Measurements from ENCODE around the gene MS4A13.

MS4A13 gene

DNA sequence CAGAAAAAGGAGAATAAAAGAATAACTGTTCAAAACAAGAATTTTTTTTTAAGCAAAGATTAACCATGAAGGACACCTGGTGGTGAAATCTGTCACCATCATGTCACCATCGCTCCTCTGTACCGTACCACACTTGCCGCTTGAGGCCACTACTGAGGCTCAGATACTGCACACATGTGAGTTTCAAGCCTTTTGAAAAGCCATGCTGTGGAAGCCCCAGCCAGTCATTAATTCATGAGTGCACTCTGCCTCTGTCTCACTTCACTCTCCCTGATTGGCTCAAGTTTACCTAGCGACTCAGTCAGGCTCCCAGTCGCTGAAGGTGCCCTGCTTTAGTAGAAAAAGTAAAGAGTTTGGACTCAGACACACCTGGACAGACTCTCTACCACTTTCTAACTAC lies 29.2 kb upstream of the MS4A13 start:
- no peaks in the 10 kb centered on the region for H3K36me3 ChIP-seq
- DNase-seq = peak; percentile 16
- no peaks in the 10 kb centered on the region for H3K9me3 ChIP-seq (ENCODE audit: severe bottlenecking)
- peaks cover 2% of the 10 kb centered on the region for H3K27me3 ChIP-seq (ENCODE audit: insufficient read depth, low read depth, severe bottlenecking)
- TF ChIP-seq, protein P1, sequence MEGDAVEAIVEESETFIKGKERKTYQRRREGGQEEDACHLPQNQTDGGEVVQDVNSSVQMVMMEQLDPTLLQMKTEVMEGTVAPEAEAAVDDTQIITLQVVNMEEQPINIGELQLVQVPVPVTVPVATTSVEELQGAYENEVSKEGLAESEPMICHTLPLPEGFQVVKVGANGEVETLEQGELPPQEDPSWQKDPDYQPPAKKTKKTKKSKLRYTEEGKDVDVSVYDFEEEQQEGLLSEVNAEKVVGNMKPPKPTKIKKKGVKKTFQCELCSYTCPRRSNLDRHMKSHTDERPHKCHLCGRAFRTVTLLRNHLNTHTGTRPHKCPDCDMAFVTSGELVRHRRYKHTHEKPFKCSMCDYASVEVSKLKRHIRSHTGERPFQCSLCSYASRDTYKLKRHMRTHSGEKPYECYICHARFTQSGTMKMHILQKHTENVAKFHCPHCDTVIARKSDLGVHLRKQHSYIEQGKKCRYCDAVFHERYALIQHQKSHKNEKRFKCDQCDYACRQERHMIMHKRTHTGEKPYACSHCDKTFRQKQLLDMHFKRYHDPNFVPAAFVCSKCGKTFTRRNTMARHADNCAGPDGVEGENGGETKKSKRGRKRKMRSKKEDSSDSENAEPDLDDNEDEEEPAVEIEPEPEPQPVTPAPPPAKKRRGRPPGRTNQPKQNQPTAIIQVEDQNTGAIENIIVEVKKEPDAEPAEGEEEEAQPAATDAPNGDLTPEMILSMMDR (IDR thresholded peaks at IDR 0.05; ENCODE audit: low read depth, low read length) = 0 out of 2 replicates have a peak, but pooled peaks have one; percentile 26
- no peak overlapping the region for H3K27ac ChIP-seq
- H3K4me3 ChIP-seq (ENCODE audit: low read depth, low read length) = no peak overlapping the region

DNA sequence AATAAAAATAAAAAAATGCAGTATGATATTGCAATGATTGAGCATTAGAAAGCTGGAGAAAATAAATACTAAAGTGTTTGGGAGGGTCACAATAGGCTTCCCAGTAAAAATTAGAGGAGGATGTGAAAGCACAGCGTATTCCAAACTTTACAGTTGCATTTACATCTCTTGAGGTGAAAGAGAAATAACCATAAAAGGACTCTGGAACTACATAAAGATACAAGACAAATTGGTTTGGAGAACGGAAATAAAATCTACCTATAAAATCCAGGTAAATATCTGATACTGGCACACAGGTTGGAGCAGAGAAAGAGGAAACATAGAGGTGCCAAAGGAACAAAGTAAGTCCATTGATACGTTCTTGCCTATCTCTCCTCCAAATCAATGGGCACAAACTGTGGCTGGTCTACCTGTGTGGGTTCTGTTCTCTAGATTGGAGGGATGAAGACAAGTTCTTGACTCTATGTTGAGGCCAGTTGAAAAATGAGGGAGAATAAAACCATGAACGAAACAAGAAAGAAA lies 22.6 kb upstream of the MS4A13 start, which contains the start of gene MS4A12:
Gene MS4A12 (plus strand): TSS at position 291 of the 522 bp plus-strand sequence. CDS start 4,541 bp downstream, outside the sequence.
- no peaks in the 10 kb centered on the region for H3K36me3 ChIP-seq
- no peaks in the 10 kb centered on the region for H3K9me3 ChIP-seq (ENCODE audit: severe bottlenecking)
- no peak within 1 kb of the TSS for H3K4me3 ChIP-seq (ENCODE audit: low read depth, low read length)
- no peak for DNase-seq
- peaks cover 2% of the 10 kb centered on the region for H3K27me3 ChIP-seq (ENCODE audit: insufficient read depth, low read depth, severe bottlenecking)
- TF ChIP-seq, protein P1 (IDR thresholded peaks at IDR 0.05; ENCODE audit: low read depth, low read length) = no peak
- no peak within 1 kb of the TSS for H3K27ac ChIP-seq

DNA sequence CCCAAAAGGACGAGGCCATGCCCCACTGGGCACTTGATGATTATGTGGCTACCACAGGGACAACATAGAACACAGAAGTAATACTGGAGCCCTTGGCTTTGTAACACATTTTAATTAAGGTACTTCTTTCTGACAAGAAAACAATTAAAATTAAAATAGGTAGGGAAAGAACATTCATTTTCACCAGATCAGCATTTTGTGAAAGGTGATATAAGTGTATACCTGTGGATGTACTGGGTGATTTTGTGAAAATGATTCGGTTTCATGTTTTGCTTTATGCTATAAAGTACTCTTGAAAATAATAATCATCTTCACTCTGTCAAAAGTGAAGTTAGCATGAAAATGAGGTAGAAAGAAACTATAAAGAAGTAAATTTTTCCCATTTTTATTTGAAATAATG lies 21.7 kb upstream of the MS4A13 start:
- H3K27ac ChIP-seq = no peak overlapping the region
- H3K27me3 ChIP-seq (ENCODE audit: insufficient read depth, low read depth, severe bottlenecking) = peaks cover 2% of the 10 kb centered on the region
- H3K36me3 ChIP-seq = no peaks in the 10 kb centered on the region
- TF ChIP-seq, protein P1 (IDR thresholded peaks at IDR 0.05; ENCODE audit: low read depth, low read length) = no peak
- no peak overlapping the region for H3K4me3 ChIP-seq (ENCODE audit: low read depth, low read length)
- DNase-seq = no peak
- no peaks in the 10 kb centered on the region for H3K9me3 ChIP-seq (ENCODE audit: severe bottlenecking)

DNA sequence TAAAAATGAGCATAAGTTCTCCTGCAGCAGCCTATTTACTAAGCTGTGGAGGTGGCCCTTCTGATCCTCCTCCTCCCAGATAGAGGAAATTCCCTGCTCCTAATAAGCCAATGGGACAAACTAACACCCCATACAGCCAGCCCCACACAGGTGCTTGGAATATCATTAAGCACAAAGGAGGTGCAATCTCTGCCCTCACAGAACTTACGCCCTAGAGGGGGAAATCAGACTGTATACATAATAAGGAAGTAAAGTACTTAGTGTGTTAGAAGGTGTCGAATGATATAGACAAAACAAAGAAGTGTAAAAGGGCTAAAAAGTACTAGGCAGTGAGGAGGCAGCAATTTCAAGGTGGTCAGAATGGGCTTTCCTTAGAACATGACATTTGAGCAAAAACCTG lies 16.8 kb upstream of the MS4A13 start:
- Histone ChIP-seq H3K36me3 (no peaks in the 10 kb centered on the region), H3K4me3 (ENCODE audit: low read depth, low read length) (no peak overlapping the region), H3K27me3 (ENCODE audit: insufficient read depth, low read depth, severe bottlenecking) (no peaks in the 10 kb centered on the region), H3K27ac (no peak overlapping the region), H3K9me3 (ENCODE audit: severe bottlenecking) (no peaks in the 10 kb centered on the region)
- DNase-seq = no peak
- TF ChIP-seq, protein P1 (IDR thresholded peaks at IDR 0.05; ENCODE audit: low read depth, low read length) = no peak

DNA sequence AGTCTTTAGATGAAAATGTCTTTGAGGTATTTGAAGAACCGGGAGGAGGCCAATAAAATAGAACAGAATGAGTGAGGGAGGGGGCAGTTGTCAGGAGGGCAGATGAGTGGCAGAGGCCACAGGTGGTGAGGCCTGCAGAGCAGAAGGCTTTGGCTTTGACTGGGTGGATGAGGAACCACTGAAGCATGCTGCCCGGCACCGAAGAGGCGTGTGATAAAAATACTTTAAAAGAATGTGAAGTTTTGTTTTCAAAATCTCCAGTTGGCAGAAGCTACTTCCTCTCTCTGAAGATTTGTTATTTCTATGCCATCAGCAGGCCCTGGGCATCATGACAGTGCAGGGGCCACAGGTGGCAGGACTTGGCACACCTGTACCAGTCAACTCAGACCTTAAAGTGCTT lies 16.3 kb upstream of the MS4A13 start:
- Histone ChIP-seq H3K36me3 (no peaks in the 10 kb centered on the region), H3K27ac (no peak overlapping the region), H3K4me3 (ENCODE audit: low read depth, low read length) (no peak overlapping the region), H3K27me3 (ENCODE audit: insufficient read depth, low read depth, severe bottlenecking) (no peaks in the 10 kb centered on the region), H3K9me3 (ENCODE audit: severe bottlenecking) (no peaks in the 10 kb centered on the region)
- TF ChIP-seq, protein P1 (IDR thresholded peaks at IDR 0.05; ENCODE audit: low read depth, low read length) = no peak
- no peak for DNase-seq

All from WERI-Rb-1 (cell line).